Measurements from ENCODE around the gene CPNE7. TPM values are rescaled to one million over a fixed set of nuclear protein-coding genes. Genes with fewer than 3 reads are reported as not detected.
A peak's percentile ranks its signal among the peaks of the same experiment; 100 is the strongest.
"Not testable (repeated sequence)": the region's sequence is repeated elsewhere in the genome, so short reads cannot be mapped to it uniquely, and the experiment has no call there.

Gene CPNE7
- polyA plus RNA-seq, 3 donors = not detected

- H3K79me2 ChIP-seq (ENCODE audit: insufficient read depth, low read length) = no peaks in the 10 kb centered on the region
- Mint-ChIP-seq H3K9me3 (peaks cover 0 to under 1% (median 0%) of the 10 kb centered on the region in 7 donors), H3K36me3 (peaks cover 8 to 9% of the 10 kb centered on the region in 2 donors), H3K27me3 (ENCODE audit: low read depth in 3 of 3) (peaks cover 28 to 39% (median 33%) of the 10 kb centered on the region in 3 donors), H3K27ac (peak overlapping the region in 1 of 7 donors; percentile 77), H3K4me3 (no peak overlapping the region), H3K4me1 (peaks cover 28% of the 10 kb centered on the region)
- no peak overlapping the region for H3K4me2 ChIP-seq (replicated peaks; ENCODE audit: extremely low read depth, low read length, poor library complexity, severe bottlenecking)
- no peak overlapping the region for H3K4me3 ChIP-seq (replicated peaks in 1 of 3; ENCODE audit: low read depth in 2 of 3, low read length in 3 of 3)
- intact Hi-C loops (cut with micrococcal nuclease) = loop anchor here in 1 of 2 donors (10.0 kb wide), 1 partner anchor 75 kb away; no protein-coding TSS in a partner anchor
- H3K36me3 ChIP-seq (replicated peaks in 1 of 2; ENCODE audit: control insufficient read depth in 1 of 2, insufficient read depth in 2 of 2, low read length in 2 of 2) = peaks cover 2 to 3% of the 10 kb centered on the region in 2 donors
- DNase-seq = no peak
- H3K27ac ChIP-seq (ENCODE audit: low read depth in 1 of 2, low read length in 2 of 2) = no peak overlapping the region
- H3K9ac ChIP-seq (ENCODE audit: insufficient read depth, low read length, poor library complexity, severe bottlenecking) = no peak overlapping the region
- peaks cover 15% of the 10 kb centered on the region for H4K20me1 ChIP-seq (ENCODE audit: insufficient read depth, low read length)
- H2AFZ ChIP-seq (ENCODE audit: insufficient read depth, low read depth, low read length, poor library complexity, severe bottlenecking) = no peak overlapping the region
- peaks cover 16 to 21% of the 10 kb centered on the region in 2 donors for H3K4me1 ChIP-seq (ENCODE audit: control insufficient read depth in 1 of 2, insufficient read depth in 2 of 2, low read length in 2 of 2)
- H3K9me3 ChIP-seq (replicated peaks in 1 of 2; ENCODE audit: control insufficient read depth in 1 of 2, insufficient read depth in 1 of 2, low read length in 2 of 2) = no peaks in the 10 kb centered on the region
- WGBS (ENCODE audit: insufficient coverage) = 96% methylated on average over 15 of the region's 23 CpGs
- no peak for TF ChIP-seq CTCF (IDR thresholded peaks at IDR 0.05)
- H3K27me3 ChIP-seq (ENCODE audit: control insufficient read depth in 2 of 2, insufficient read depth in 2 of 2, low read length in 2 of 2) = peaks cover 5 to 17% of the 10 kb centered on the region in 2 donors
Observed at GRCh38 chr16:89569506-89570341, 5.8 kb upstream of the CPNE7 start.

- DNase-seq = no peak
- Histone ChIP-seq H3K27me3 (ENCODE audit: control insufficient read depth in 2 of 2, insufficient read depth in 2 of 2, low read length in 2 of 2) (peaks cover 9 to 22% of the 10 kb centered on the region in 2 donors), H3K4me2 (replicated peaks; ENCODE audit: extremely low read depth, low read length, poor library complexity, severe bottlenecking) (no peak overlapping the region), H3K9me3 (replicated peaks in 1 of 2; ENCODE audit: control insufficient read depth in 1 of 2, insufficient read depth in 1 of 2, low read length in 2 of 2) (no peaks in the 10 kb centered on the region), H4K20me1 (ENCODE audit: insufficient read depth, low read length) (peaks cover 8% of the 10 kb centered on the region), H2AFZ (ENCODE audit: insufficient read depth, low read depth, low read length, poor library complexity, severe bottlenecking) (no peak overlapping the region), H3K4me3 (replicated peaks in 1 of 3; ENCODE audit: low read depth in 2 of 3, low read length in 3 of 3) (no peak overlapping the region), H3K36me3 (replicated peaks in 1 of 2; ENCODE audit: control insufficient read depth in 1 of 2, insufficient read depth in 2 of 2, low read length in 2 of 2) (no peaks in the 10 kb centered on the region), H3K79me2 (ENCODE audit: insufficient read depth, low read length) (no peaks in the 10 kb centered on the region), H3K9ac (ENCODE audit: insufficient read depth, low read length, poor library complexity, severe bottlenecking) (no peak overlapping the region), H3K27ac (ENCODE audit: low read depth in 1 of 2, low read length in 2 of 2) (no peak overlapping the region), H3K4me1 (ENCODE audit: control insufficient read depth in 1 of 2, insufficient read depth in 2 of 2, low read length in 2 of 2) (peaks cover 15 to 21% of the 10 kb centered on the region in 2 donors)
- Mint-ChIP-seq H3K36me3 (peaks cover 3 to 5% of the 10 kb centered on the region in 2 donors), H3K4me1 (peaks cover 23% of the 10 kb centered on the region), H3K9me3 (peaks cover 0 to 2% (median 0%) of the 10 kb centered on the region in 7 donors), H3K27ac (no peak overlapping the region), H3K4me3 (no peak overlapping the region), H3K27me3 (ENCODE audit: low read depth in 3 of 3) (peaks cover 33 to 44% (median 35%) of the 10 kb centered on the region in 3 donors)
- TF ChIP-seq CTCF (IDR thresholded peaks at IDR 0.05) = no peak
- intact Hi-C loops (cut with micrococcal nuclease) = loop anchor here in 1 of 2 donors (10.0 kb wide), 1 partner anchor 74 kb away; no protein-coding TSS in a partner anchor
- 92% methylated on average over 30 of the region's 30 CpGs for WGBS (ENCODE audit: insufficient coverage)
Observed at GRCh38 chr16:89570342-89570923, 5.1 kb upstream of the CPNE7 start.

DNA sequence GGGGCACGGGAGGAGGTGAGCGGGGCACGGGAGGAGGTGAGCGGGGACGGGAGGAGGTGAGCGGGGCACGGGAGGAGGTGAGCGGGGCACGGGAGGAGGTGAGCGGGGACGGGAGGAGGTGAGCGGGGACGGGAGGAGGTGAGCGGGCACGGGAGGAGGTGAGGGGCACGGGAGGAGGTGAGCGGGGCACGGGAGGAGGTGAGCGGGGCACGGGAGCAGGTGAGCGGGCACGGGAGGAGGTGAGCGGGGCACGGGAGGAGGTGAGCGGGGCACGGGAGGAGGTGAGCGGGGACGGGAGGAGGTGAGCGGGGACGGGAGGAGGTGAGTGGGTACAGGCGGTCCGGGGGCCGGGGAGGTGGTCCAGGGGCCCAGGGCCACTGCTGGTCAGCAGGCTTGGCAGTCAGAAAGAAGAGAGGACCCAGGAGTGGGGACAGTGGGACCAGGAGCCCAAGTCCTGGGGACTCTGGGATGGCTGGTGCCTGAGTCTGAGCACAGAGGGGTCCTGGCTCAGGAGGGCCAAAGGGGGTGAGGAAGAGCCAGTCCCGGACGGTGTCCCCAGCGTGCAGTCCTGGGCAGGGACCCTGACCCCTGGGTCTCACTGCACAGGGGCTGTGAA, 4.5 kb upstream of the CPNE7 start:
- H3K27me3 ChIP-seq (ENCODE audit: control insufficient read depth in 2 of 2, insufficient read depth in 2 of 2, low read length in 2 of 2) = peaks cover 12 to 26% of the 10 kb centered on the region in 2 donors
- not testable (repeated sequence) for H3K9me3 Mint-ChIP-seq; H3K9me3 ChIP-seq (replicated peaks in 1 of 2; ENCODE audit: control insufficient read depth in 1 of 2, insufficient read depth in 1 of 2, low read length in 2 of 2); H3K4me2 ChIP-seq (replicated peaks; ENCODE audit: extremely low read depth, low read length, poor library complexity, severe bottlenecking); DNase-seq; H3K4me3 Mint-ChIP-seq; H3K27ac Mint-ChIP-seq; H3K27ac ChIP-seq (ENCODE audit: low read depth in 1 of 2, low read length in 2 of 2); H4K20me1 ChIP-seq (ENCODE audit: insufficient read depth, low read length); H3K4me3 ChIP-seq (replicated peaks in 1 of 3; ENCODE audit: low read depth in 2 of 3, low read length in 3 of 3); H3K36me3 Mint-ChIP-seq; H3K36me3 ChIP-seq (replicated peaks in 1 of 2; ENCODE audit: control insufficient read depth in 1 of 2, insufficient read depth in 2 of 2, low read length in 2 of 2); H2AFZ ChIP-seq (ENCODE audit: insufficient read depth, low read depth, low read length, poor library complexity, severe bottlenecking); H3K9ac ChIP-seq (ENCODE audit: insufficient read depth, low read length, poor library complexity, severe bottlenecking); H3K79me2 ChIP-seq (ENCODE audit: insufficient read depth, low read length)
- peaks cover 10 to 20% of the 10 kb centered on the region in 2 donors for H3K4me1 ChIP-seq (ENCODE audit: control insufficient read depth in 1 of 2, insufficient read depth in 2 of 2, low read length in 2 of 2)
- WGBS (ENCODE audit: insufficient coverage) = 94% methylated on average over 24 of the region's 36 CpGs
- intact Hi-C loops (cut with micrococcal nuclease) = loop anchor here in 1 of 2 donors (10.0 kb wide), 1 partner anchor 74 kb away; no protein-coding TSS in a partner anchor
- Mint-ChIP-seq H3K4me1 (peaks cover 16% of the 10 kb centered on the region), H3K27me3 (ENCODE audit: low read depth in 3 of 3) (peaks cover 33 to 43% (median 33%) of the 10 kb centered on the region in 3 donors)
